ENCODE data around the gene TMCO4.
"Not testable (repeated sequence)": the region's sequence is repeated elsewhere in the genome, so short reads cannot be mapped to it uniquely, and the experiment has no call there.

Gene TMCO4

GRCh38 chr1:19636065-19636464 lies 163.7 kb downstream of the TMCO4 start:
- no peak for DNase-seq (ENCODE audit: low read depth)

GRCh38 chr1:19635646-19636045 lies 164.1 kb downstream of the TMCO4 start:
- no peak for DNase-seq (ENCODE audit: low read depth)

GRCh38 chr1:19635064-19635463 lies 164.7 kb downstream of the TMCO4 start:
- DNase-seq (ENCODE audit: low read depth), result not testable (repeated sequence)

- no peak for DNase-seq (ENCODE audit: low read depth)
These were observed 166.6 kb downstream of the TMCO4 start for GRCh38 chr1:19633106-19633505.
